ENCODE results near the gene RHCE.
"Not testable (repeated sequence)": the region's sequence is repeated elsewhere in the genome, so short reads cannot be mapped to it uniquely, and the experiment has no call there.

RHCE gene

DNA sequence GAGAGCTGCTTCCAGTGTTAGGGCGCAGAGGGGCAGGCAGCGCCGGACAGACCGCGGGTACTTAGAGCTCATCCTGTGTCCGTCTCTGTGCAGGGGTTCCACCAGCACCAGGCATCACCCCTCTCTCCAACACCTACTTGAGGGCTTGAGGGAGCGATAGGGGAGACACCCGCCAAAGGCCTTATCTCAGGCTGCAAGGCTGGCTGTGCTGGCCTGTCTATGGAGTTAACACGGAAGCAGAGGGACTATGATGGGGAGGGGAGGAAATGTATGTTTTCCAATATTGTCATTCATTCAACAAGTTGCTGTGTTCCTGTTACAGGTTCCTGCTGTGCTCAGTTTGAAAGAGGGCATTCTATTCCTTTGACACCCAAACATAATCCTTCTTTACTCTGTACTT is at the start of gene RHCE:
Gene RHCE, minus strand, starts transcription at position 111 of the 400 bp plus-strand sequence. Its CDS starts 39 bp downstream, at position 72.
- DNase-seq, result not testable (repeated sequence)

- DNase-seq, result no peak
These were observed 48.6 kb upstream of the RHCE start for GRCh38 chr1:25469177-25469576.

GRCh38 chr1:25468033-25468432 is 47.4 kb upstream of the RHCE start:
- no peak for DNase-seq

- no peak for DNase-seq
These were observed 47.0 kb upstream of the RHCE start for GRCh38 chr1:25467616-25468015.

- no peak for DNase-seq
These were observed 46.6 kb upstream of the RHCE start for GRCh38 chr1:25467193-25467592.

DNA sequence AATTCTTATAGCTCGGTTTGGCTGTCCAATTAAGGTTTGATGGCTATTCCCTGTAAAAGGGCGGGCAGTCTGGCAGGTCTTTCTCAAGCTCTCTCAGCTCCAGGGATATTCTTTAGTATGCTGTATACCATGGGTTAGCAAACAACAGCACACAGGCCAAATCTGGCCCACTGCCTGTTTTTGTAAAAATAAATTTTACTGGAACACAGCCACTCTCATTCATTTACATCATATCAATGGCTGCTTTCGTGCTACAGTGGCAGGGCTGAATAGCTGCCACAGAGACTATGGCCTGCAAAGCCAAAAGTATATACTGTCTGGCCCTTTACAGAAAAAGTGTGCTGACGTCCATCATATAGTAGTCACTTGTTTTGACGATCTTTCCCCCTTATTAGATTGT is 42.1 kb upstream of the RHCE start:
- DNase-seq, result no peak

DNA sequence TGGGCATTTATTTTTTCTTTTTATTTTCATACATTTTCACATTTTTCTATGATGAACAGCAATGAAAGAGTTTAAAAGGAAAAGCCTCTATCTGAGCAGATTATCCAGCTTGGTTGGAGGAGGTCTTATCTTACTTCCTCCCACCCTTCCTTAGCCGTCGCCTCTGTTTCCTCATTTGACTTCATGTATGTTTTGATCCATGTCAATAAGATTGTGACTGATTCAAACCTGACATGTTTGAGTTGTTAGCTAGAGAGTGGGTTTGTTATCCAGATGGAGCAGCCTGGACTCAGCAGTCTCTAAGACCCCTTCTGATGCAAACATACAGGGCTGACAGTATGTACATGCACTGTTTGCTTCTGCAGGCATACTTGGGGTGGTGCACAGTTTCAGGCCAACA is 41.2 kb upstream of the RHCE start:
- DNase-seq, result no peak

DNA sequence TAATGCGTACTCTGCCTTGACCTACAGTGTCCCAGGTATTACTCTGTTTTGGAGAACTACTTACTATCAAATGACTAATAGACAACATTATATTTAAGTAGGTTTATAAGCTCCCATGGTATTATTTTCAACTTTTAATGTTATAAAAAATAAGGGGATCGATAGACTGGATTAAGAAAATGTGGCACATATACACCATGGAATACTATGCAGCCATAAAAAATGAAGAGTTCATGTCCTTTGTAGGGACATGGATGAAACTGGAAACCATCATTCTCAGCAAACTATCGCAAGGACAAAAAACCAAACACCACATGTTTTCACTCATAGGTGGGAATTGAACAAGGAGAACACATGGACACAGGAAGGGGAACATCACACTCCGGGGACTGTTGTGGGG is 40.2 kb upstream of the RHCE start:
- DNase-seq, result not testable (repeated sequence)

- DNase-seq, result no peak
These were observed 39.4 kb upstream of the RHCE start for GRCh38 chr1:25460020-25460419.

DNA sequence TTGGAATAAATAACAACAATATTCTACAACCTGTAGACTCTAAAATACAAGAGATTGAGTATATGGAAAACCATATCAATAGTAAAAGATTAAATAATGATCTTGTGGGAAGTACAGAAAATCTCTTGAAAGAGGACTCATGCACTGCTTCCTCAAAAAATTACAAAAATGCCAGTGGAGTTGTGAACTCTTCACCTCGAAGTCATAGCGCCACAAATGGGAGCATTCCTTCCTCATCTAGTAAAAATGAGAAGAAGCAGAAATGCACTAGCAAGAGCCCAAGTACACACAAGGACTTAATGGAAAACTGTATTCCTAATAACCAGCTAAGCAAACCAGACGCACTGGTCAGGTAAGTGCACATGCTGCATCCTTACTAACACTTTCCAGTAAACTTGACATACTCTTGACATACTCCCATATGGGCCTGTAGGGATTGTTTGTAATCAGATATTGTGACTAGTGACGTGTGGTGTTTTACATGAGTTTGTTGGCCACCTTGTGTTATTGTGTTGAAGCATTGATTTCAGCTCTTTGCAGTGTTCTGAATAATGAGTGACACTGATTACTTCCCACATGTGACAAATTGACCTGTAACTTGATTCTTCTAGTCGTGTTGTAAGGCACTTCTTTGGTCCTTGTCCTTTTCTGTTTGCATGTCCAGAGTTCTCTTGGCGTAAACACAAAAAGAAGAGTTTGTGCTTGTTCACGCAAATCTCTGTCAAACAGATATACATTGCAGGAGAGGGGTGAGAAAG is 38.1 kb upstream of the RHCE start:
- no peak for DNase-seq

- DNase-seq, result no peak
These were observed 35.9 kb upstream of the RHCE start for GRCh38 chr1:25456502-25456901.

DNA sequence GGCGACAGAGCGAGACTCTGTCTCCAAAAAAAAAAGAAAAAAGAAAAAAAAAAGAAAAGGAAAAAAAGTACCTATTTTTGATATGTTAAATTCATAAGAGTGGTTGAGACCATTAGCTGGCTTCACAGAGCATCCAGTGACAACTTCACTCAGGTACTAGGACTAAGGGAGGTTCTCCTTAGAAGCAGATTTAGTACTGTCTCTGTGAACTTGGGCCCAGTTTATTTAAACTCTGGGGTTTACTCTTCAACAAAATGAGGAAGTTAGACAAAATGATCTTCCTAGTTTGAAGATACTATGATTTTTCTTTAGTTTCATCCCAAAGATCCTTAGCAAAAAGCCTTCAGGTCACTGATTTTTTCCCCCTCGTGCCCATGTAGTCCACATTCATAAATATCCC is 31.3 kb upstream of the RHCE start:
- no peak for DNase-seq

DNA sequence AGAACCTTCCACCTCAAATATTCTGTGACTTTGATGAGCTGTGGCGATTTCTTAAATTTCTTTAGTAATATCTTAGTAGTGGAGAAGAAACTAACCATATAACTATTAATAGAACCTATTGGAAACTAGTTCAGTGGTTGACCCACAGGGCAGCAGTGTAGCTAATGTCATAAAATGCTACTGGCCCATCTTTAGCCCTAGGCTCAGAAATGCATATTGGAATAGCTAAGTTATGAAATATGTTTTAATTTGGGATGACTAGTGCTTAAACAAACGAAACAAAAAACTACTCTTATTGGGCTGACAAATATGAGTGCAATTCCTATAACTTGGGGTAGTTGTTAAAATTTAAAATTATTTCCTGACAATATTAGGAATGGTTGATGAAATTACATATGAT is 30.3 kb upstream of the RHCE start:
- DNase-seq, result no peak

DNA sequence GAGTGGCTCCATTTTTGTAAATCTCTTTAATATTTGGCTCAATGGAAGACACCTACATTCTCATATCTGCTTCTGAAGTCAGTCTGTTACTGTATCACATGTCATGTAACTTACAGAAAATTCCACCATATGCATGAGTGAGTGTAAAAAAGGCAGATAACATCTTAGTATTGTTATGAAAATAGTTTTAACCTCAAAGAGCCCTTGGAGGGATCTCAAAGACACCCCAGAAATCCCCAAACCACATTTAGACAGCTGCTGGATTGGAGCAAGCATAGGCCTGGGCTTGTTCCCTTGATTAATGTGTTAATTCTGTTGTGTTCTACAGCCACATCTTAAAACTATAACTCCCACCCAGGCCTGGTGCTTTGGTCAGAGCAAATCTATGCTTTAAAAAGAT is 26.9 kb upstream of the RHCE start:
- DNase-seq, result no peak

DNA sequence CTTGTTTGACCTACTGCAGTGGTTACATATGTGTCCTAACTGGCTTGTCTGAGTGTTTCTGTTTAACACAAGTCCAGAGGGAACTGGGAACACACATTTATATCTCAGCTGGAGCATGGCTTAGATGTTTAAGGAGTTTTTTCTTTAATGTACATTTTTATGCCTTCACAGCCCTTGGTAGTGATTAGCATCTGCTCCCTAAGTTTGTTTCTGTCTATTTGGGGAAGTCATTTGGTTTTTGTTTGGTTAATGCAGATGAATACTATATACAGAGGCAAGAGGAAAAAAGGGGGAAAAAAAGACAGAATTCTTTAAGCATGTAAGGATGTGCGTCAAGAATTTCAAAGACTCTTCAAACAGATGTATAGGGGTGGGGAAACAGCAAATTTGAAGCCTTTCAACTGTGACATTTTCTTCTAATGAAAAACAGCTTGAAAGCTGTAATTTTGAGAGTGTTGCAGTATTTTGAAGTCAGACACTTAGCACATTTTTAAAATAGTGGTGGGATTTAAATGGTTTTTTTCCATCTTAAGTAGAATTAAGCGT is 25.4 kb upstream of the RHCE start:
- no peak for DNase-seq

GRCh38 chr1:25444604-25445003 is 24.0 kb upstream of the RHCE start:
- DNase-seq, result not testable (repeated sequence)

DNA sequence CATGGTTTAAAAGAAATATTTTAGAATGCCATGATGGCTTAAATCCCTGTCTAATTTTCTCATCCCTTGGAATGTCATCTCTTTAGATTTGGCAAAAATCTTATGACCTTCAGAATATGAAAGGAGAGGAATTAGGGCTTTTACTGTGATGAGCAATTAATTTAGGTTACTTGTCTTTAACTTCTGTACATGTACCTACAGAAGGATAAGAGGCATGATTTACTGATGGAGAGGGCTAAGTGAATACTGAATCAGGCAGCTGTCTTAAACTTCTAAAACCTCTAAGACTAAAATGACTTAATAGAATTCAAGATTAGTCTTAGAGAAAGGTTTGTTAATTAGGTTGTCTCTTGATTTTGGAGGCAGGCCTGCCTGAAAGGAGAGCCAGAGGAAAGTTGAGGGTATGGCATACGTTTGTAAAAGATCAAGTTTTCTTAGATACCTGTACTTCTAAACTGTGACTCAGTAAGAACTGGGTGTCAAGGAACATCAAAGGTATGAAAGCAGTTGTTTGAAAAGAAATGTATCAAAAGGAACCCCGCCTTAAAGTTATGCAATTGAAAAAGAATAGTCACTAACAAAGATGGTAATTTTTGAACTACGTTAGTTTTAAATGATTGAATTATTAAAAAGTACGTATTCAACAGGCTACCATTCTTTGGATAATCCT is 22.5 kb upstream of the RHCE start:
- no peak for DNase-seq

GRCh38 chr1:25442178-25442577 is 21.6 kb upstream of the RHCE start:
- no peak for DNase-seq

GRCh38 chr1:25439287-25439686 is 18.7 kb upstream of the RHCE start:
- DNase-seq, result no peak

DNA sequence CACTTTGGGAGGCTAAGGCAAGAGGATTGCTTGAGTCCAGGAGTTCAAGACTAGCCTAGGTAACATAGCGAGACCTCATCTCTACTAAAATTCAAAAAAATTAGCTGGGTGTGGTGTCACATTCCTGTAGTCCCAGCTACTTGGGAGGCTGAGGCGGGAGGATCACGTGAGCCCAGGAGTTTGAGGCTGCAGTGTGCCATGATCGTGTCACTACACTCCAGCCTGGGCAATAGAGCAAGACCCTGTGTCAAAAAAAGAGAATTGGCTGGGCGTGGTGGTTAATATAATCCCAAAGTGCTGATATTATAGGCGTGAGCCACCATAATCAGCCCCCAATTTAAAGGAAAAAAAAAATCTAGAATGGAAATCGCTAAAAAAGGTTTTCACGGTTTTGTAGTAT is 17.0 kb upstream of the RHCE start:
- no peak for DNase-seq

DNA sequence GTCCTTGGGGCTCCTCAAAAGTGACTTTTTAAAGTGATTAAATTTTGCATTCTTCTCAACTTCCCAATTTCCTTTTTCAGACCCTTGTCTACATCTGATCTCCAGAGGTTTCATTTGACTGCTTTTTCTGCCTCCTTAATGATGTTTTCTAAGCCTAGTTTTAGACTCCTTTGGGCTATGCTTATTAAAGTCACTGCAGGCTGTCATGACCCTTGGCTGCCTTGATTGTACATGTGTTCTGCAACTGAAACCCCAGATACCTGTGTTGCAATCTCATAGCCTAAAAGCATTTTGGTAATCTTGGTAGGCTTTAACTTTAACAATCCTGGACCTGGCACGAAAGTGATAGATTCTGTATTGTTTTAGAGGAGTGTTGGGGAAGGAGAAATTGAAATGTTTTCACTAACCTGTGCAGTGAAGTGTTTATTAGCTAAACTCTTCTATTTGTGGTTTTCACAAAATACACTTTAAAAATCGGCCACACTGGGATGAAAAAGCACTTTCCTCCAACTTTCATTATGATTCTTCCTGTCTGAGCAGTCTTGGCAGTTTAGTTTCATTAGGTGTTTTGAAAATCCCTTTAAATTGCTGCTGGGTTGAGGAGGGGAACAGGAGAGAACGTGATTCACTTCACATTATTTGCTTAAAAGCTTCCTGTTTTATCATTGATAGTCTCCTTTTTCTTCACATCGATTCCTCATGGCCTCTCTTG is 14.9 kb upstream of the RHCE start:
- DNase-seq, result no peak

GRCh38 chr1:25433389-25434186 is 13.0 kb upstream of the RHCE start:
- DNase-seq, result no peak

Measured in NCI-H510A treated with DMSO at 0.1 percent for 48 hours (cell line).